ENCODE measurements around the gene C4orf50.

GRCh38 chr4:5996641-5997040, 21.6 kb downstream of the C4orf50 start:
- TF ChIP-seq CTCF (IDR thresholded peaks at IDR 0.05) = no peak
- no peak for TF ChIP-seq POLR2A (IDR thresholded peaks at IDR 0.05)

Data from heart left ventricle (tissue), 13 donors.